GM12874 (cell line): ENCODE measurements around the gene IGSF21.

Experiments
- TF ChIP-seq, protein P1 (sequence below): IDR thresholded peaks from 2 replicates; pipeline ENCODE4 v1.5.1; 2011; ENCODE audit warnings: low read depth, mild to moderate bottlenecking, control low read depth, low read length, moderate library complexity; ENCODE audit not compliant: insufficient read depth

The IGSF21 gene

DNA sequence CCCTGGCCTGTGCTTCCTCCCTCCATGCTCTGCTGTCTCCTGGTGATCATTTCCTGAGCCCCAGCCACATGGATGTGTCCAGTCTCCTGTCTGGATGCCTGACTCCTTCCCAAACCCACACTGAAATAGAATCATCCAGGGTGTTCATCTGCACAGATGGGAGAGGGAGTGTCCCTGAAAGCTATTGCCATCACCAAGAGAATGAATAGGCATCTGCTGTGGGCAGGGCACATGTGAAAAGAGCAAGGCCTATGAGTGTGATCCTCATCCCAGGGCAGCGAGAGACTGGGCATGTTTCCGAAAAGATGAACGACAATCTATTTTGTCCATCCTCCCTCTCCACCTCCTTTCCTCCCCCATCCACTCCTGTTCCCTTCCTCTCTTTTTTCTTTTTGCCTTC, 5.0 kb downstream of the IGSF21 start:
- TF ChIP-seq, protein P1, sequence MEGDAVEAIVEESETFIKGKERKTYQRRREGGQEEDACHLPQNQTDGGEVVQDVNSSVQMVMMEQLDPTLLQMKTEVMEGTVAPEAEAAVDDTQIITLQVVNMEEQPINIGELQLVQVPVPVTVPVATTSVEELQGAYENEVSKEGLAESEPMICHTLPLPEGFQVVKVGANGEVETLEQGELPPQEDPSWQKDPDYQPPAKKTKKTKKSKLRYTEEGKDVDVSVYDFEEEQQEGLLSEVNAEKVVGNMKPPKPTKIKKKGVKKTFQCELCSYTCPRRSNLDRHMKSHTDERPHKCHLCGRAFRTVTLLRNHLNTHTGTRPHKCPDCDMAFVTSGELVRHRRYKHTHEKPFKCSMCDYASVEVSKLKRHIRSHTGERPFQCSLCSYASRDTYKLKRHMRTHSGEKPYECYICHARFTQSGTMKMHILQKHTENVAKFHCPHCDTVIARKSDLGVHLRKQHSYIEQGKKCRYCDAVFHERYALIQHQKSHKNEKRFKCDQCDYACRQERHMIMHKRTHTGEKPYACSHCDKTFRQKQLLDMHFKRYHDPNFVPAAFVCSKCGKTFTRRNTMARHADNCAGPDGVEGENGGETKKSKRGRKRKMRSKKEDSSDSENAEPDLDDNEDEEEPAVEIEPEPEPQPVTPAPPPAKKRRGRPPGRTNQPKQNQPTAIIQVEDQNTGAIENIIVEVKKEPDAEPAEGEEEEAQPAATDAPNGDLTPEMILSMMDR = no peak

DNA sequence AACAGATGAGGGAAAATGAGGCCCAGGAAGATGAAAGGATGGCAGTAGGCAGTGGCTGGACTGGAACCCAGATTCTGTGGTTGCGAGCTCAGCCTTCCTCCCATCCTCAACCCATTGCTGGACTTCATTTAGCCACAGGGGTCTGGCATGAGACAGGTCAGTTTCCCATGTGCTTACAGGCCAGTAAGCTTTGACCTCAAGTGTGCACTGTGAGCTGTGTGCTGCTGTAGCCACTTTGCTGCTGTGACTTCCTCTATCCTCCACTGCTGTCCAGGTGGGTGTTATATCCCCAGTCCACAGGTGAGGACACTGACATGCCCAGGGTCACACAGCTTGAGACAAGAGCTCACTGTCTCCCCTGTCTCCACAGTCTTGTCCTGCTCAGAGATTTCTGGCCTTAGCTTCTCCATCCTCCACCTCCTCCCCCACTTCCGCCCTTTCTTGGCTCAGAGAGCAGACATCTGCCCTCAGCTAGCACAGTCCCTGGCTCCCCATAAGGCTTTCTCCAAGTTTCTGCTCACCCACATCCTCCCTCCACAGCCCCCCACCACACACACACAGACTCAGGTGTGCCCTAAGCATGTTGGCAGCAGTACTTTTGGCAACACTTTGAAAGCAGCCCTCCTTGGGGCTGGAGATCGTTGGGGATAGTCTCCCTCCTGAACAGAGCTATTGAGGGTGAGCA, 7.3 kb downstream of the IGSF21 start:
- TF ChIP-seq, protein P1 = no peak

DNA sequence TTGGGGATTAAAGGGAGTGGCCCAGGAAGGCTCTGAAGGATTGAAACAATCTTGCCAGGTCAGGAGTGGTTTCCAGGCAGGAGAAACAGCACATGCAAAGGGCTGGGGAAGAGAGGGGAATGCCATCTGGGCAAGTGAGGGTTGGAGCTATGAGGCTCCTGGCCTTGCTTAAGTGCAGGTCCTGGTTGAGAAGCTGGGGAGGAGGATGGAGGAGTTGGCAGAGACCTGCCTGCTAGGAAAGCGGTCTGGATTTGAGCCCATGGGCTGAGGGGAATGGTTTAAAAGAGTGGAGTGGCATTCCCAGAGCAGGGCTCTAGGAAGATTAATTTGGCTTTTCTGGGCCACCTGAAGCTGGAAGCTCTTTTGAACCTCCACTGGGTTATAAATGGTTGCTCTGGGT, 9.2 kb downstream of the IGSF21 start:
- TF ChIP-seq, protein P1 = no peak

DNA sequence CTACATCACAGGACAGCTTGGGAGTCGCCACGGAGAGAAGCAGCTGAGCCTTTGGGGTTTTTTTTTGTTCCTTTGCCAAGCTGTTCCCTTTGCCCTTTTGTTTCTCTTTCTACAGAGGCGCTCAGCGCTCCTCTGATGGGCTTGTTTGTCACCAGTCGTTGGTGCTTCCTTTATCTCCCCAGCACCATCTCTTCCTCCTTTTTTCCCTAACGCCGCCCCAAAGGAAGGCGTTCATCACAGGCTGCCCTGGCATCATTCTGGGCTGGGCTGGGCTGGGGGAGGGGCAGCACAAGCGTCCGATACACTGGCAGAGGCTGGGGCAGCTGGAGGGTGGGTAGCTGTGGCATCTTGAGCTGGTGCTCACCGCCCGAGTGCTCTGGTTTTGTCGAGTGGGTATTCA, 10.5 kb downstream of the IGSF21 start:
- TF ChIP-seq, protein P1 = no peak

DNA sequence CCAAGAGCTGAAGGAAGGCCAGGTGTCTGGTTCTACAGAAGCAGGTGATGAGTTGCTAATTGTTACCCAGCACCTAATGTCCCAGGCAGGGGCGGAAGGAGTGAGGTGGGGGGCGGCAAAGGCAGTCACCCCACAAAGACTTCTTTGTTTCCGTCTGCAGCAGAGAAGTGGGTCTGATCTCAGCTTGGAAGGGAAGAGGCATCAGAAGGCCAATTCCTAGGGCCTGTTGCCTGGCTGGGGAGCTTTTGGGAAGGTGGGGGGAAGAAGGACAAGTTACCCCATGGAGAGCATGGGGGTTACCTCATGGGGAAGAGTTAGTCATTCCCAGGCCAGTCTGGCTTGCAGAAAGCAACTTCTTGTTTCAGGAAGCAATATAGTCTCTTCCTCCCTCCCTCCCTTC, 10.9 kb downstream of the IGSF21 start:
- TF ChIP-seq, protein P1 = no peak

DNA sequence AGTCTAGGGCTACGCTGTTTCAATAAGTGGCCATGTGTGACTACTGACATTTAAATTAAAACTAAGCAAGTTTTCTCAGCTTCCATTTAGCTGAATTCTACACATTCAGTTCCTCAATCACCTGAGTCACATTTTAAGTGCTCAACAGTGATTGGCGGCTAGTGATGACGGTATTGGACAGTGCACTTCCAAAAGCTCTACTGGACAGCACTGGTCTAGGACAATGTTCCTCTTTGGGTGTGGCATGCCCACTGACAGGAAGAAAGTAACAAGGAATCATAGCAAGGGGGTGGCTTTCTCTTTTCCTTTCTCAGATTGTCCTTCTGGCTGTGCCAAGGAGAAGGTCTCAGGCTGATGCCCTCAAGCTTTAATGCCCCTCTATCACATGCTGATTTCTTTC, 11.7 kb downstream of the IGSF21 start:
- TF ChIP-seq, protein P1 = no peak

DNA sequence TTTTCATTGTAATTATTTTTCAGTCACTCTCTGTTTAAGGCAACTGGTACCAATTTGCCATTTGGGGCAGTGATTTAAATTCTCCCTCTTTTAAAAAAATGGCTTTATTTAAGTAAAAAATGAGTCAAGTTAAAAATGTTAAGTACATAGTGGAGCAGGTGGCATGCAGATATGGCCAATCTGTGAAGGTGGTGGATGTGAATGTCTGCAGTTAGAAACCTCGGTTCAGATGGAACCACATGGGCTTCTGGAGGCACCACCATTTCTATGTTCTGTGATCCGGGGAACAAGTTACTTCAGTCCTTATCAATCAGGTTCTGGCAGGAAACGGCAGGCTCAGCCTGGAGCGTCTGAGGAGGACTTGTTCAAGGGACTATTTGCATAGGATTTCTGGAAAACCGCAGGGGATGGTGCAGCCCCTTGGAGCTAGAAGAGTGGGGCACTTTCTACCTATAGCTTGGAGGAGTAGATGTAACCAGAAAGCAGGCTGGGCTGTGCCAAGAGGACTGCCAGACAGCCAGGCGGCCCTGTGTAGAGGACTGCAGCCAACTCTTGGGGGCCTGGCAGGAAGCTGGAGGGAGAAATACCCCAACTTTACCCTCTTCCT, 12.3 kb downstream of the IGSF21 start:
- TF ChIP-seq, protein P1 = no peak
